BE2C (cell line): ENCODE results near the gene FAM83E.

Source experiments
- DNase-seq: peaks from one replicate; pipeline ENCODE4 v3.0.0-alpha.2; 2020
- H3K27me3 ChIP-seq: fragments of 250-450 bp; sonication (Bioruptor Pico); 2 replicates; pipeline ENCODE4 v1.5.1; 2020; ENCODE audit warnings: mild to moderate bottlenecking
- H3K36me3 ChIP-seq: fragments of 250-450 bp; sonication (Bioruptor Pico); 2 replicates; pipeline ENCODE4 v1.5.1; 2020; ENCODE audit warnings: mild to moderate bottlenecking
- H3K4me1 ChIP-seq: fragments of 250-450 bp; sonication (Bioruptor Pico); 2 replicates; pipeline ENCODE4 v1.5.1; 2020
- H3K4me3 ChIP-seq: 2 replicates; pipeline ENCODE4 v1.5.1; 2011; ENCODE audit warnings: low read depth, low read length
- H3K9me3 ChIP-seq: fragments of 250-450 bp; sonication (Bioruptor Pico); 2 replicates; pipeline ENCODE4 v1.5.1; 2020
- CTCF ChIP-seq: IDR thresholded peaks from 2 replicates; pipeline ENCODE4 v1.5.1; 2012; ENCODE audit warnings: mild to moderate bottlenecking, low read depth, low read length

FAM83E gene

GRCh38 chr19:48571378-48572162 lies 43.3 kb downstream of the FAM83E start:
- no peak for TF ChIP-seq CTCF
- no peaks in the 10 kb centered on the region for H3K36me3 ChIP-seq
- no peak overlapping the region for H3K4me3 ChIP-seq
- no peaks in the 10 kb centered on the region for H3K27me3 ChIP-seq
- no peaks in the 10 kb centered on the region; the same call in 1 of the 2 replicates for H3K4me1 ChIP-seq
- no peaks in the 10 kb centered on the region for H3K9me3 ChIP-seq
- DNase-seq = no peak

- TF ChIP-seq CTCF = no peak
- Histone ChIP-seq H3K9me3 (no peaks in the 10 kb centered on the region), H3K4me1 (no peaks in the 10 kb centered on the region; the same call in 1 of the 2 replicates), H3K36me3 (no peaks in the 10 kb centered on the region), H3K4me3 (no peak overlapping the region), H3K27me3 (no peaks in the 10 kb centered on the region)
- no peak for DNase-seq
Observed at GRCh38 chr19:48569814-48570213, 45.1 kb downstream of the FAM83E start.

GRCh38 chr19:48568345-48568886 lies 46.5 kb downstream of the FAM83E start:
- no peaks in the 10 kb centered on the region for H3K27me3 ChIP-seq
- no peaks in the 10 kb centered on the region for H3K36me3 ChIP-seq
- DNase-seq = peak; percentile 87
- H3K4me1 ChIP-seq = no peaks in the 10 kb centered on the region
- no peaks in the 10 kb centered on the region for H3K9me3 ChIP-seq
- peak overlapping the region; percentile 41 for H3K4me3 ChIP-seq
- TF ChIP-seq CTCF = no peak

- no peaks in the 10 kb centered on the region for H3K4me1 ChIP-seq
- no peak for DNase-seq
- no peaks in the 10 kb centered on the region for H3K27me3 ChIP-seq
- no peak for TF ChIP-seq CTCF
- H3K9me3 ChIP-seq = no peaks in the 10 kb centered on the region
- no peak overlapping the region for H3K4me3 ChIP-seq
- H3K36me3 ChIP-seq = no peaks in the 10 kb centered on the region
Observed at GRCh38 chr19:48565090-48565489, 49.8 kb downstream of the FAM83E start.
